GM18861 (cell line): ENCODE data around the gene SLC22A12.

ENCODE experiments used
- ATAC-seq: cut with Tn5 transposase; IDR thresholded peaks from one replicate; pipeline ENCODE4 v1.9.1; 2021; ENCODE audit not compliant: unreplicated experiment

SLC22A12 gene

DNA sequence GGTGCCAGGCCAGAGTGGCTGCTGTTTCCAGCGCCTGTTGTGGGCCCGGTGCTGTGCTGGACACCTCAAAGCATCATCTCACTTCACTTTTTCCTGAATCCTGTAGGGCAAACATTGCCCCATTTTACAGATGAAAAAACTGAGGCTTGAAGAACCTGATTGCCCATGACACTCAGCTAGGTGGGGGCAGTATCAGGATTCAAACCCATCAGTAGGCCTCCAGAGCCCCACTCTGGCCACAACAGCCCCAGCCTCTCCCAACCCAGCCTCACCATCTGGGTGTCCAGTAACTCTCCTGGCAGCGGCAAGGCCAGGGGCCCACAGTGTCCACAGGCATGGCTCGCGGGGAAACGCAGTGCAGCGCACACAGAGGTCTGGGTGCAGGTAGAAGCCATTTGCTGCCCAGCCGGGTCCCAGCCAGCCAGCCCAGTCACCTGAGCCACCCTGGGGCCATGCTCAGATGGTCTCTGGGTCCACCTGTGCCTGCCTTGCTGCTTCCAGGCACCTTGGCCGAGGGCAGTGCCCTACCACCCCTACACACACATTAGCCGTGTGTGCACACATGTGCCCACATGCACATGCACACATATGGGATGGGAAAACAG, 11.5 kb downstream of the SLC22A12 start:
- ATAC-seq: no peak

DNA sequence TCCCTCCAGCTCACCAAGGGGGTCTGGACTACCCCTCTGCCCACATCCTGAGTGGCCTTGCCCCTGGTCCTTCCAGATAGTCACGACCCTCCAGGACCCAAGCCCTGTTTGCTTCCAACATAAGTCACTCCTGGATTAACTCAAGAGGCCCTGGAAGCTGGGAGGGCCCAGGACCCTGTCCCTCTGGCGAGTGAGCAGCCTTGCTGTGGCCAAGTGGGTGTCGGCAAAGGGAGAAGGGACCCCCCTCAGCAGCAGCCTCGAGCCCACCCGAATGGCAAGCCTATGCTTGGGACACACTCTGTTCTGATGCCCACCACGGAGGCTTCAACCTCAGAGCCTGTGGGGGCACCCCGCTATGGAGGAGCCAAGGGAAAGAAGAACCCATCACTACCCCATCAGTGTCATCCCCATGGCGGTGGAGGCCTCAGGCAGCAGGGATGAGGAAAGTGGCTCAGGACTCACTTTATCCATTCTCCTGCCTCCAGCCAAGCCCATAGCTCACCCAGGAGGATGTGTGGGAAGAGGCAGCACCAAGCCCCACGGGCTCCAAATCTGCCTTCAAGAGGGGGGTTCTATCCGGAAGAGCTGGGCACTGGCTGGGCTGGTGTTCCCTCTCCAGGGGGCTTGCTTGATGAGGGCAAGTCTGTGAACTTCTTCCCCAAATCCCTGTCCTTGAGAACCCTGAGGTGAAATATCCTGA, 12.5 kb downstream of the SLC22A12 start:
- ATAC-seq: no peak

- ATAC-seq: no peak
Observed at GRCh38 chr11:64604458-64605243, 13.6 kb downstream of the SLC22A12 start.

DNA sequence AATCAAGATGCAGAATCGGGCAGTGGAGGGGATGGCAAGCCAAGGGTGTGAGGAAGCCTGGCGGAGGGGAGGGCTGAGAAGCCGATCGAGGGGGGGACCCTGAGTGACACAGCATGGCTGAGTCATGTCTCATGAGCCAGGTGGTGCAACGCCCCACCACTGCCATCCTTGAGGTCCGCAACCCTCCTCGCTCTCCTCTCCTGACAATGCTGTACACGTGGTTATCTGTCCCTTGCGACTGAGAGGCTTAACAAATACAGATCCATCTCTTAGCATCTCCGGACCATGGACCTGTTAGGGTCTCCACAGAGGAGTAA, 14.2 kb downstream of the SLC22A12 start:
- ATAC-seq: no peak

GRCh38 chr11:64605656-64606585, 14.9 kb downstream of the SLC22A12 start:
- ATAC-seq: no peak

- no peak for ATAC-seq
Observed at GRCh38 chr11:64606796-64607380, 15.9 kb downstream of the SLC22A12 start.

- no peak for ATAC-seq
Observed at GRCh38 chr11:64607381-64607985, 16.5 kb downstream of the SLC22A12 start.

GRCh38 chr11:64608046-64608445, 17.0 kb downstream of the SLC22A12 start:
- no peak for ATAC-seq

DNA sequence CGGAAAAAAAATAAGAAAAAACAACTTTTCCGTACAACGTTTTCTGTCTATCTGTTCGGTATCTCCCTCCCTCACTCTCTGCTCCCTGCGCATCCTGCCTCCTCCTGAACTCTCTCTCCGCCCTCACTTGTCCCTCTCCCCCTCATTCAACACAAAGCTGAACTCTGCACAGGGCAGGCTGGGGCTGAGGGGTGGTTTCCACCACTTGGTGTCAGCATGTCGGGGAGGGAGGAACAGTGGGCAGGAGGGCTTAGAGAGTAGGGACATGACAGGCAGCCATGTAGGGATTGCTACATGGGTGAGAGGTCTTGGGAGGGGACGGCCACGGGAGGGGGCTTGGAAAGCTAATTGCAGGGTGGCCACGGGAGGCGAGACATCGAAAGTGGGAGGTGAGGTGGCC, 17.6 kb downstream of the SLC22A12 start:
- ATAC-seq: no peak

DNA sequence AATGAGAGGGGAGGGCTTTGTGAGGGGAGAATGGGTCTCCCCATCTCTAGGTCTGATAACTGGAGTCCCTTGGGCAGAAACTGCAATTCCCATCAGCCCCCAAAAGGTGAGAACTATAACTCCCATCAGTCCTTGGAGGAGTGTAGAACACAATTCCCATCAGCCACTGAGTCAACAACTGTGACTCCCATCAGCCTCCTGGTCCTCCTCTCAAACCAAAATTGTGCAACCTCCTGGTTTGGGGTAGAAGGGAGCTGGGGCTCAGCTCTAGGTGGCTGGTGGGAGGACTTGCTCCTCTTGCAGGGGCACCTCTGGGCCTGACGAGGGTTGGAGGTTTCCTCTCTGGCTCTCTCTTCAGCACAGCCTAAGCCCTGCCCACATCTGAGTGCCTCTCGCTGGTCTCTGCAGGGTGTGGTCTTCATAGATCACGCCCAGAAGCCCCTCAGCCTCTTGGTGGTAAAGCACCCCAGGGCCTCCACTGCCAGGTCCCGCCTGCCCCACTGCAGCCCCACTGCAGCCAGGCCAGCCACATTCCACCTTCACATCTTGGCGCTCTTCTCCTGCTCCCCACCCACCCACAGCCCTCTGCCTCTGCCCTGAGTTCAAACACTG, 18.5 kb downstream of the SLC22A12 start:
- no peak for ATAC-seq

DNA sequence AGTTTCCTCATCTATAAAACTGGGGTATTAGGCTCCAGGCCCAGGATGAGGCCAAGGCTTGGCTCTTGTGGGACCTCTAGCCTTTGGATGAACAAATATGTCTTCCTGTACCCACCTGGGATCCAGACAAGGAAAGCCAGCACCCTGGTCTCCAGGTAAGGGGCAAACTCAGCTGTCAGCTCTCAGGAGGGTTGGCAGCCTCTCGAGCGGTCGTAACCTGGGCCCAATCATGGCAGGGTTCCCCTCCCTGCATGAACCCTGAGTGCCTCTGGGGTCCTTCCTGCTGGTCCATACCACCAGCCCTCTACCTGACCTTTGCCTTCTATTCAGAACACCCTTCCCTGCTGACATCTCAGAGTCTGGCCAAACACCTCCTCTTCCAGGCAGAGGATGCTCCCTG, 19.6 kb downstream of the SLC22A12 start:
- ATAC-seq: no peak

DNA sequence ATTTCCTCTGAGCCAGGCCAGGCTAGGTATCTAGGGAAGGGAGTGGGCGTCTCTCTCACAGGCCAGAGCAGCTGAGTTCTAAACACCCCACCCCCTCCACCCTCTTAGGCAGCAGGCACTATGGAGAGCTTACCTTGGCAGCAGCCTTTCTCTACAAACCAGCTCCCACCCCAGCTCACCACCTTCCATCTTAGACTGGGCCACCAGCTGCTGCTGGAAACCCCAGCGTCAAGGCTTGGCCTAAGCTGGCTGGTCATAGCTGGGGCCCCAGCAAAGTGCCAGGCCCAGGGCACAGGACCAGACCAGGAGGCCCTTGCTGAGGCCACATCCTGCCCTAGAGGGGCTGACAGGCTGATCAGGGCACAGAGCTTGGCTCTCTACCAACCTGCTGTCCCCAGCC, 20.2 kb downstream of the SLC22A12 start:
- ATAC-seq: no peak

GRCh38 chr11:64611869-64612646, 21.0 kb downstream of the SLC22A12 start:
- ATAC-seq: no peak

- ATAC-seq: no peak
Observed at GRCh38 chr11:64613648-64614047, 22.6 kb downstream of the SLC22A12 start.

DNA sequence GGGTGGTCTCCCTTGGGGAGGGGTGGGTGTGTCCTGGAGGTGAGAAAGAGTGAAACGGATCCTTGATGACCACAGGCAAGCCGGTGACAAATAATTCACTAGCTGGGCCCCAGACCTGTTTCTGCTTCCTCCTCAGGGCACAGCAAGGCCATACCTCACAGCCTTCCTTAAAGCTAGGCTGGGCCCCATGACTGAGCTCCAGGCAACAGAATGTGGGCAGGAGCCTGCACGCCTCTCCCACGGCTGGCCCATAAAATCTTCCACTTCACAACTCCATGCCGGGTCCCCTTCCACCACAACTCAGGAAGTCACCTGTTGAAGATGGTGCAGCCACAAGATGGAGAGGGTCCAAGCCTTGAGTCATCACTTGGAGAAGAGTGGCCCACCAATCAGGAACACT, 23.9 kb downstream of the SLC22A12 start:
- no peak for ATAC-seq

- no peak for ATAC-seq
Observed at GRCh38 chr11:64616817-64617216, 25.8 kb downstream of the SLC22A12 start.

GRCh38 chr11:64619196-64619595, 28.2 kb downstream of the SLC22A12 start:
- ATAC-seq: no peak

DNA sequence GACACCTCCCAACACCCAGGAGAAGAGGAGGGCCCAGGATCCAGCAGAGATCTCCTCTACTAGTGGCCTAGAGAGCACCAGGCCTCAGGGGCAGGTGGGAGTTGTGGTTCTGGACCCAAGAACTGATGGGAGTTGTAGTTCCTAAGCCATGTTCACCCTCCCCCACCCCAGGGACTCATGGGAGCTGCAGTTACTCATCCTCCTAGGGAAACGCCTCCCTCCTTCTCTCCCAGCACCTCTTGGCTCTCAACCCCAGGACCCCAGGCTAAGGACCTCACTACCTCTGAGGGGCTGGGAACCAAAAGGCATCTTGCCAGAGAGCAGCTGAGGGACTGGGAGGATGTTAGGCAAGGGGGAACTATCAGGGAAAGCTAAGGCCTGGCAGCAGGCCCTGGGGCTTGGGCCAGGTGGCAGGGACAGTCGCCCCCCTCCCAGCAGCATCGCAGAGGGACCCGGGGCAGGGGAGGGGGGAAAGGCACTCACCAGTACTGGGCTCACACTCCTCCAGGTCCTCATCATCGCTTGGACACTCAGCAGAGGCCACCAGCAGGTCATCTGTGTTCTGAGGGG, 28.9 kb downstream of the SLC22A12 start:
- ATAC-seq: no peak
